Stimulated activated CD4-positive, alpha-beta T cell treated with anti-CD3 and anti-CD28 coated beads, Interleukin-1b, Interleukin-23, amount 100 ng/mL, for 1 hour (primary cell): ENCODE data around the gene MON2.
"Not testable (repeated sequence)": the region's sequence is repeated elsewhere in the genome, so short reads cannot be mapped to it uniquely, and the experiment has no call there.

Experiments
- DNase-seq, 2 donors: peaks; one replicate each; pipeline ENCODE4 v3.0.0-alpha.2; 2020; ENCODE audit warnings: low read depth in 2 of 2

The MON2 gene

GRCh38 chr12:62466594-62467491 lies at the start of gene MON2:
TSS of gene MON2 (plus strand) at chr12:62466826. CDS start at chr12:62467208, 382 bp downstream.
- peak; percentile 61 to 67 for DNase-seq

- DNase-seq = no peak
Observed at GRCh38 chr12:62426089-62426488, 40.5 kb upstream of the MON2 start.

- no peak for DNase-seq
Observed at GRCh38 chr12:62429457-62429856, 37.2 kb upstream of the MON2 start.

GRCh38 chr12:62434494-62435302 lies 31.9 kb upstream of the MON2 start:
- DNase-seq = no peak

- no peak for DNase-seq
Observed at GRCh38 chr12:62435303-62436163, 31.1 kb upstream of the MON2 start.

GRCh38 chr12:62436164-62436503 lies 30.5 kb upstream of the MON2 start:
- no peak for DNase-seq

- DNase-seq = no peak
Observed at GRCh38 chr12:62438098-62438692, 28.4 kb upstream of the MON2 start.

GRCh38 chr12:62446754-62447452 lies 19.7 kb upstream of the MON2 start:
- DNase-seq = no peak

GRCh38 chr12:62448436-62448835 lies 18.2 kb upstream of the MON2 start:
- DNase-seq = no peak

- not testable (repeated sequence) for DNase-seq
Observed at GRCh38 chr12:62455429-62455828, 11.2 kb upstream of the MON2 start.

GRCh38 chr12:62458626-62459025 lies 8.0 kb upstream of the MON2 start:
- no peak for DNase-seq

GRCh38 chr12:62459976-62460375 lies 6.7 kb upstream of the MON2 start:
- no peak for DNase-seq

- not testable (repeated sequence) for DNase-seq
Observed at GRCh38 chr12:62461171-62461837, 5.3 kb upstream of the MON2 start.

GRCh38 chr12:62463252-62463651 lies 3.4 kb upstream of the MON2 start:
- DNase-seq = not testable (repeated sequence)

GRCh38 chr12:62466018-62466593 lies 520 bp upstream of the MON2 start:
- DNase-seq = no peak

- no peak for DNase-seq
Observed at GRCh38 chr12:62468397-62468796, 1.8 kb downstream of the MON2 start.

- DNase-seq = no peak
Observed at GRCh38 chr12:62468935-62469334, 2.3 kb downstream of the MON2 start.

- DNase-seq = no peak
Observed at GRCh38 chr12:62469704-62470103, 3.1 kb downstream of the MON2 start.

- no peak for DNase-seq
Observed at GRCh38 chr12:62471734-62472133, 5.1 kb downstream of the MON2 start.

GRCh38 chr12:62472472-62472871 lies 5.8 kb downstream of the MON2 start:
- DNase-seq = no peak
